ENCODE results near the gene TDRD10.

GRCh38 chr1:154520333-154520732 is 18.3 kb downstream of the TDRD10 start:
- no peak for TF ChIP-seq CTCF (IDR thresholded peaks at IDR 0.05)
- no peak for TF ChIP-seq POLR2A (IDR thresholded peaks at IDR 0.05)
